B cell (primary cell): ENCODE data around the gene NINJ2. TPM values are rescaled to one million over a fixed set of nuclear protein-coding genes. Genes with fewer than 3 reads are reported as not detected.

Source experiments
- ATAC-seq: fragments of 200-7000 bp; cut with Tn5 transposase; one replicate; pipeline ENCODE4 v1.10.0; 2021; ENCODE audit warnings: low read depth, mild to moderate bottlenecking, moderate number of reproducible peaks, moderate library complexity
- CTCF ChIA-PET: fragments of 350-600 bp; sonication (Branson Sonifier 250); formaldehyde crosslinking; loops from one replicate; lab custom pipeline; 2021; ENCODE audit warnings: antibody characterized with exemption, inconsistent platforms; lab: Charles Lee
- POLR2A ChIA-PET: fragments of 350-600 bp; sonication (Branson Sonifier 250); formaldehyde crosslinking; loops from one replicate; lab custom pipeline; 2021; ENCODE audit warnings: antibody characterized with exemption; lab: Charles Lee
- DNase-seq: peaks from one replicate; pipeline ENCODE4 v3.0.0; 2013
- H2AFZ ChIP-seq: 2 replicates; pipeline ENCODE4 v1.6.1; 2012; ENCODE audit warnings: mild to moderate bottlenecking, low read depth, low read length; ENCODE audit not compliant: insufficient read depth, poor library complexity, severe bottlenecking
- H3K27ac ChIP-seq, 2 donors: 1 replicate in 1 of 2; 2 replicates in 1 of 2; pipeline ENCODE4 v1.5.1; 2012 to 2013; ENCODE audit warnings: low read length in 2 of 2, mild to moderate bottlenecking in 2 of 2, moderate library complexity in 1 of 2
- H3K27me3 ChIP-seq, 4 experiments: fragments of 200-600 bp in 1 of 4; sonication (generic) in 1 of 4; replicated peaks in 1 of 4; 1 replicate in 2 of 4; 2 replicates in 2 of 4; pipeline versions ENCODE4 v1.6.1 to v1.7.0; 2013 to 2016; ENCODE audit warnings: low read length in 3 of 4, mild to moderate bottlenecking in 2 of 4, mixed read lengths in 1 of 4, moderate library complexity in 1 of 4; ENCODE audit not compliant: insufficient read depth in 4 of 4, control insufficient read depth in 3 of 4; ENCODE audit errors: control extremely low read depth in 1 of 4
- H3K36me3 ChIP-seq, 2 experiments: replicated peaks in 1 of 2; 1 replicate in 1 of 2; 2 replicates in 1 of 2; pipeline versions ENCODE4 v1.6.1 to v1.7.1; 2013; ENCODE audit warnings: low read length in 1 of 2; ENCODE audit not compliant: insufficient read depth in 2 of 2, control insufficient read depth in 1 of 2; ENCODE audit errors: control extremely low read depth in 1 of 2, extremely low read depth in 1 of 2
- H3K4me1 ChIP-seq, 2 donors: fragments of 200-600 bp in 1 of 2; sonication (generic) in 1 of 2; 1 replicate in 1 of 2; 2 replicates in 1 of 2; pipeline versions ENCODE4 v1.5.1 to v1.6.1; 2013 to 2017; ENCODE audit warnings: low read length in 2 of 2; ENCODE audit not compliant: control insufficient read depth in 2 of 2, insufficient read depth in 2 of 2
- H3K4me2 ChIP-seq: replicated peaks from 2 replicates; pipeline ENCODE3; 2012; ENCODE audit warnings: mild to moderate bottlenecking, low read depth, low read length; ENCODE audit not compliant: poor library complexity, severe bottlenecking
- H3K4me3 ChIP-seq, 5 experiments: fragments of 200-600 bp in 1 of 5; sonication (generic) in 1 of 5; 1 replicate in 3 of 5; 2 replicates in 2 of 5; pipeline versions ENCODE4 v1.5.1 to v1.7.0; 2011 to 2016; ENCODE audit warnings: low read length in 4 of 5, mild to moderate bottlenecking in 4 of 5, low read depth in 2 of 5, control low read depth in 1 of 5, moderate library complexity in 1 of 5; ENCODE audit not compliant: insufficient read depth in 1 of 5; ENCODE audit errors: control extremely low read depth in 1 of 5, extremely low read depth in 1 of 5
- H3K79me2 ChIP-seq: fragments of 200-600 bp; sonication (generic); one replicate; pipeline ENCODE4 v1.6.0; 2016; ENCODE audit warnings: low read length; ENCODE audit not compliant: control insufficient read depth, insufficient read depth
- H3K9ac ChIP-seq: fragments of 200-600 bp; sonication (generic); 2 replicates; pipeline ENCODE4 v1.6.1; 2017; ENCODE audit warnings: mild to moderate bottlenecking, low read length, moderate library complexity
- H3K9me3 ChIP-seq, 3 donors: one replicate each; pipeline versions ENCODE4 v1.6.1 to v1.7.1; 2013; ENCODE audit warnings: low read length in 2 of 3; ENCODE audit not compliant: control insufficient read depth in 2 of 3, insufficient read depth in 1 of 3; ENCODE audit errors: control extremely low read depth in 1 of 3
- H4K20me1 ChIP-seq: 2 replicates; pipeline ENCODE4 v1.6.0; 2012; ENCODE audit warnings: mild to moderate bottlenecking, low read length; ENCODE audit not compliant: insufficient read depth, control insufficient read depth, poor library complexity, severe bottlenecking
- H3K27ac Mint-ChIP-seq: one replicate; pipeline ENCODE4 v1.8.0; 2021; ENCODE audit warnings: mixed read lengths
- H3K27me3 Mint-ChIP-seq: one replicate; pipeline ENCODE4 v1.8.0; 2021; ENCODE audit warnings: mixed read lengths
- H3K4me1 Mint-ChIP-seq: one replicate; pipeline ENCODE4 v1.8.0; 2021; ENCODE audit warnings: mixed read lengths
- H3K4me3 Mint-ChIP-seq: one replicate; pipeline ENCODE4 v1.8.0; 2021; ENCODE audit warnings: mixed read lengths
- H3K9me3 Mint-ChIP-seq: one replicate; pipeline ENCODE4 v1.8.0; 2022; ENCODE audit warnings: mixed read lengths; ENCODE audit not compliant: insufficient read depth
- CTCF ChIP-seq: fragments of 200-600 bp; IDR thresholded peaks from one replicate; pipeline ENCODE4 v1.8.0; 2022; ENCODE audit warnings: antibody characterized with exemption, mild to moderate bottlenecking
- EZH2 ChIP-seq: IDR thresholded peaks from 2 replicates; pipeline ENCODE4 v1.6.1; 2012; ENCODE audit warnings: borderline replicate concordance, low read depth, mild to moderate bottlenecking, moderate library complexity, low read length; ENCODE audit not compliant: insufficient read depth, poor library complexity, severe bottlenecking
- WGBS: methylation state at CpG from one replicate; pipeline ENCODE4 v1.1.5; 2013; ENCODE audit warnings: missing lambda C conversion rate; ENCODE audit not compliant: insufficient coverage; 5-methylcytosine and 5-hydroxymethylcytosine counted together
- intact Hi-C: fragments of 100-400 bp; cut with micrococcal nuclease; formaldehyde crosslinking; loops from one replicate; pipeline ENCODE4 v1.10.0; 2022
- polyA plus RNA-seq: library from polyadenylated mRNA; depleted of rRNA; stranded (reverse); fragments of >200 nt; gene quantifications from 2 replicates; pipeline ENCODE4 v1.2.3, GENCODE V29; 2012
- total RNA-seq, 2 donors: library from RNA; stranded (reverse); fragments of 120-200 nt in 1 of 2; gene quantifications; 1 replicate in 1 of 2; 2 replicates in 1 of 2; pipeline versions ENCODE4 v1.2.3 to v1.2.4, GENCODE V29; 2013 to 2022

NINJ2 gene
- total and polyA plus RNA-seq, 2 donors (not counting 1 experiment from before 2014, with no cell fraction given) = 2.9 to 10.2 TPM

- no peak for TF ChIP-seq CTCF
- no peak for TF ChIP-seq EZH2
- H3K4me1 ChIP-seq = peaks cover 26 to 29% of the 10 kb centered on the region in 2 donors
- no peaks in the 10 kb centered on the region for H3K27me3 ChIP-seq
- no peak overlapping the region for H2AFZ ChIP-seq
- intact Hi-C loops = no loop called here
- H3K79me2 ChIP-seq = peaks cover 3% of the 10 kb centered on the region
- ChIA-PET CTCF (interaction anchor here (1.2 kb wide), 1 partner anchor 16 kb away, joined by 3 read pairs; no protein-coding TSS in a partner anchor), POLR2A (no interaction called here)
- no peak overlapping the region for H3K4me3 ChIP-seq
- no peaks in the 10 kb centered on the region for H3K36me3 ChIP-seq
- no peak overlapping the region for H3K27ac ChIP-seq
- Mint-ChIP-seq H3K9me3 (no peaks in the 10 kb centered on the region), H3K27ac (no peak overlapping the region), H3K4me3 (no peak overlapping the region), H3K27me3 (no peaks in the 10 kb centered on the region), H3K4me1 (peaks cover 35% of the 10 kb centered on the region)
- no peak overlapping the region for H3K4me2 ChIP-seq
- peaks cover 0 to 7% (median 0%) of the 10 kb centered on the region in 3 donors for H3K9me3 ChIP-seq
- no peaks in the 10 kb centered on the region for H4K20me1 ChIP-seq
- no peak overlapping the region for H3K9ac ChIP-seq
- DNase-seq (no peak), ATAC-seq (no peak)
- 99% methylated on average over 6 of the region's 11 CpGs for WGBS
Measured at GRCh38 chr12:661720-662486, 1.3 kb downstream of the NINJ2 start.
